DMS79 (cell line): Measurements from ENCODE around the gene PROSER3.
A peak's percentile ranks its signal among the peaks of the same experiment; 100 is the strongest.
"Not testable (repeated sequence)": the region's sequence is repeated elsewhere in the genome, so short reads cannot be mapped to it uniquely, and the experiment has no call there.

ENCODE experiments used
- DNase-seq: peaks from one replicate; lab custom pipeline; 2025; lab: John Stamatoyannopoulos, UW

Gene PROSER3

DNA sequence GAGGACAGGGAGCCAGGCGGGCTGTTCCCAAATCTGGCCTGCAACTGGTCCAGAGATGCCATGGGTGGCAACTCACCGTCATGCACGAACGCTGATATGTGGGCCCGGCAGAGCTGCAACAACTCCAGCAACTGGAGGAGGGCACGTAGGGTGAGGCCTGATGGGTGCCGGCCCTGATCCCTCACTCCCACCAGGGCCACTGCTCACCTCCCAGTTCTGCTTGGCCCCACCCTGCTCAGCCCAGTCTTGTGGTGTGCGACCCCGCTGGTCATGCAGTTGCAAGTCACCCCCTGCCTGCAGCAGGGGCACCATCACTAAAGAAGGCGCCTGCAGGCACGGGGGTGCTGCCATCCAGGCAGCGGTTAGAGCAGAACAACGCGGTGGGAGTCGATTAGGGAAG lies 34.3 kb downstream of the PROSER3 start:
- no peak for DNase-seq

DNA sequence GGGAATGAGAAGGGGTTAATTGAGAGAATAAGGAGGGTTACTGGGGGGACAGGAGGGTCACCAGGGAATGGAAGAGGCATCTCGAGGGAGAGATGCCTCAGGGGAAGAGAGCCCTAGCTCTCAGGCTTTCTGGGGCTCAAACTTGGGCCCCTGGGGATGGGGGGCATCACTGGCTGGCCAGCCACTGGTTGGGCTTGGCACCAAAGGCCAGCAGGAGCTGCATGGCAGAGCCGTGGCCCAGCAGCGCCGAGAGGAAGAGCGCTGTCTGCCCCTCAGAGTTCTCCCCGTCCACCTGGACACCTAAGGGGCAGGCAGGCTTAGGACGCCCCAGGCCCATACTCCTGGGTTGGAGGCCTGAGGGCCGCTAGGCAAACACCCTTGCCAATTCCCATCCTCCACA lies 34.9 kb downstream of the PROSER3 start:
- no peak for DNase-seq

DNA sequence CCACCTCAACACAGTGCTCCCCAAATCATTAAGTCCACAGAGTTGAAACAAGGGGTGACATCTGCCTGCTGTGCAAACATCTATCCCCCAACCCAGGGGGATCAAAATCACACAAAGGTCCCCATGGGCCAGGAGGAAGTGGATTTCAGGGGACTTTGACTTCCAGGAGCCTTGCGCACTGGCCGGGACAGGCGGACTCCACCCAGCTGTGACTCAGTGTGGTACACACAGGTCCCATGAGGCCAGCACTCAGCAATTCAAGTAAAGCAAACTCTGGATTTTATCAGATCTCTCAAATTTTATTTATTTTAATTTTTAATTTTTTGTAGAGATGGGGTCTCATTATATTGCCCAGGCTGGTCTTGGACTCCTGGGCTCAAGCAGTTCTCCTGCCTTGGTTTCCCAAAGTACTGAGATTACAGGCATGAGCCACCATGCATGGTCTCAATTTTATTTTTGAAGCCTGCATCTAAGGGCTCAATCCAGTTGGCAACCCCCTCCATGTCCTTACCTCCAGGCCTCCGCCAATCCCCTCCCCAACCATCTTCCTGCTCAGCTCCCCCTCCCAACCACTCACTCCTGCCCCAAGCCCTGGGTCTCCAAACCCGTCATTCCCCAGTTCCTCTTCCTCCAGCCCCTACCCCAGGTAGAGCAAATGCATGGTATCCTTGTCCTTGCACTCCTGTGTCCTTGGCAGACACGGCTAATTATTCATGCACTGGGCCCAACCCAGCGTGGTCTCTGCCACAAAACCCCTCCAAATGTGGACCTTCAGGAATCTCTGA lies 35.6 kb downstream of the PROSER3 start:
- DNase-seq = no peak

DNA sequence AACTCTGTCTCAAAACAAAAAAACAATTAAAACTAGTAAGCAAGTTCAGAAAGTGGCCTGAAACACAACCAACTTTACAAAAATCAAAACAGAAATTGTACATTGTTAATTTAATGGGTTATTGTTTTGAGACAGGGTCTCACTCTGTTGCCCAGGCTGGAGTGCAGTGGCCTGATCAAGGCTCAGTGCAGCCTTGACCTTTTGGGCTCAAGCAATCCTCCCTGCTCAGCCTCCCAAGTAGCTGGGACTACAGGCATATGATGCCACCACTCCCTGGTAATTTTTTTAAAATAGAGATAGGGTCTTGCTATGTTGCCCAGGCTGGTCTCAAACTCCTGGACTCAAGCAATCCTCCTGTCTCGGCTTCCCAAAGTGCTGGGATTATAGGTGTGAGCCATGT lies 37.6 kb downstream of the PROSER3 start:
- not testable (repeated sequence) for DNase-seq

DNA sequence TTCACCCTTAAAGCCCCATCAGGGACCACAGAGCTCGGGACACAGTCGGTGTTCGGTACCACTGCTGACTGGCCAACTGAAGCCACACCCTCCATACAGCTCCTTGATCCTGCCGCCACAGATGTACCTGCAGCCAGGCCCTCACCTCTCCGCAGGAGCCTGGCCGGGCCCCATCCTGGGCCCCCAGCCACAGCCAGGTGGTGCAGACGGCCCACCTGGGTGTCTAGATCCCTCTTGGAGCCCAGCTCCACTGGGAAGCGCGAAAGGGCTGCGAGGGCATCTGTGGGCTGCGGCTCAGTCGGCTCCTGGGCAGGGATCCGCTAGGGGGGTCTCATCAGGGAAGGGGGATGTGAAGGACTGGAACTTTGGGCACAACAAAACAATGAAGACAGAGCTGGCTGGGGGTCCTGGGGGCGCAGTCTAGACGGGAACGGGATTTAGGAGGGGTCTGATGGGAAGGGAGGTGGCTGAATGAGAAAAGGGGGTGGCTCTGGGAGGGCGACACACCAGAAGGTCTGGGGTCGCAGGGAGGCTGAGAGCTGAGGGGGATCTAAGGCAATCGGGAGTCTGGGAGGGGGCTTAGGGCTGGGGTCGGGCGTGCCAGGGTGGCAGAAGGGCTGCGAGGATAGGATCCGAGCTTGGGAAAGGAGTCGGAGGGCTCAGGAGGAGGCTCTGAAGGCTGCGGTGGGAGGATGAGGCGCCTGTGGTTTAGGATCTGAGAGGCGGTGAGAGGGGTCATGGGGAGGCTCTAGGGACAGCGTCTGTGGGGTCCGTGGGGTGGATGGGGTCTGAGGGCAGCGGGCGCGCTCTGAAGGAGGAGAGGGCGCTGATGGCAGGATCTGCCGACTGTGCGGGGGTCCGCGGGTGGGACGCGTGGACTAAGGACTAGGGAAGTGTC lies 38.9 kb downstream of the PROSER3 start:
- DNase-seq = no peak

DNA sequence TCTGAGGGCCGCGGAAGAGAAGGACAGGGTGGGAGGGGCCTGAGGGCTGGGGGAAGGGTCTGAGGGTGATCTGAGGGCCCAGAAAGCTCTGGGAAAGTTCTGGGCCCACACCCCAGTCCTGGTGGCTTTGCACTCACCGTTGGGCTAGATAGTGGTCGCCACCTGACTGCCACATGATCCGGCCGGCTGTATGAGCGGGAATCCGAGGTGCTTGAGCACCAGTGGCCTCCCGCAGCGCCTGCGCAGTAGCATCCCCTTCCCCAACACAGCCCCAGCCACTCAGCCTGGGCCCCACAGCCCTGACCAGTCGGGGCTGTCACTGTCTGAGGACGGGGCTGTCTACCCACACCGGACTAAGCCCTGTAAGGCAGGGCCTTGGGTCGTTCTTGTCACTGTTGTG lies 39.7 kb downstream of the PROSER3 start:
- DNase-seq = no peak

DNA sequence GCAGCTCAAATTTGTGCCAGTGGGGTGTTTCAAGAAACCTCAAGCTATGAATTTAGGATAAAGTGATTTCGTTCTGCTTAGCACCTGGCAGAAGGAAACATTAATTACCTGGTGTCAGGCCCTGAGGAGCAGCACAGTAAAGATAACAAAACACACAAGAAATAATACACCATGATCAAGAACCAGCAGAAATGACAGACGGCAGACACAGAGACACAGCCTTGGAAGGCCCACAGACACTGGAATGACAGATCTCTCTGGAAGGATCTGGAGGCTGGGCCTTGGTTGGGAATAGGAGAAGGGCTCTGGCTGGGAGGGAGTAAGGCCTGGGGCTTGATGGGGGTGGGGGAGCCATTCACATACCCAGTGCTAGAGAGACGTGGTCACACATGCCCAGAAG lies 43.9 kb downstream of the PROSER3 start:
- DNase-seq = no peak

DNA sequence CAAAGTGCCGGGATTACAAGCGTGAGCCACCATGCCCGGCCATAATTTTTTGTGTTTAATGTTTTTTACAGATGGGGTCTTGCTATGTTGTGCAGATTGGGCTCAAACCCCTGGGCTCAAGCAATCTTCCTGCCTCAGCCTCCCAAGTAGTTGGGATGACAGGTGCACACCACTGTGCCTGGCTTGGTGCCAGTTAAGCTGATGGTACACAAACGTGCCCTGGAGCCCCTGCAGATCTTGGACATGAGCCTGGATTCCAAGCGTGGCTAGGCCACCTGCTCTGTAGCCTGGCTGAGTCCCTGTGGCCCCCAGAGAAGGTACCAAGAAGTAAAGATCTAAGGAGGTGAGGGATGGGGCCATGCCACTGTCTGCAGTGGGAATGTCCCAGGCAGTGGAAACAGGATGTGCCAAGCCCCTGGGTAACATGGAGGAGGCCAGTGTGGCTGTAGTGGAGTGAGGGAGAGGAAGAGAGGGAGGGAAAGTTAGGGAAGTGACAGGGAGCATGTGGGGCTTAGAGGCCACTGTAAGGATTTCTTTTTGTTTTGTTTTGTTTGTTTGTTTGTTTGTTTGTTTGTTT lies 47.6 kb downstream of the PROSER3 start:
- DNase-seq = peak; percentile 16

DNA sequence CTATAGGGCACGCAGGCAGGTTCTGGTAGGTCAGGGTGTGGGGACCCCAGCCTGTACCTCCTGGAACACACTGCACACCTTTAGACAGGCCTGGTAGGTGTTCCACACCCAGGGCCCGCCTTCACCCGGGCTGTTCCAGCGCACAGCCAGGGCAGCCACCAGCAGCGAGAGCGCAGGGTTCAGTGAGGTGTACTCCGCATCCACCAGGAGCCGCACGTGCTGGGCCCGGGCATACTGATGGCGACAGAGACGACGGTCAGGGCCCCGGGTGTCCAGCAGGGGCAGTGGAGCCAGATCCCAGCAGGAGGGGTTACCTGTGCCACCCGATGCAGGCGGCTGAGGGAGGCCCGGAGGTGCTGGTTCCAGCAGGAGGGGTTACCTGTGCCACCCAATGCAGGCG lies 48.6 kb downstream of the PROSER3 start:
- DNase-seq = no peak

DNA sequence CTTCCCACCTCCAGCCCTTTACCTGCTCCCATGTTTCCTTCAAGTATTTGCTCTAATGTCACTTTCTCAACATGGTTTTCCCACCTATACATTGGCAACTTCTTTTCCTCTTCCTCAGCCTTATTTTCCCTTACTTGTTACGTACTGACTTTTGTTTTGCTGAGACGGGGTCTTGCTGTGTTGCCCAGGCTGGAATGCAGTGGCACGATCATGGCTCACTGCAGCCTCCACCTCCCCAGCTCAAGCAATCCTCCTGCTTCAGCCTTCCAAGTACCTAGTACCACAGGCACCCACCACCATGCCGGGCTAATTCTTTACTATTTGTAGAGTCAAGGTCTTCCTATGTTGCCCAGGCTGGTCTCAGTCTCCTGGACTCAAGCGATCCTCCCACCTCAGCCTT lies 49.7 kb downstream of the PROSER3 start:
- no peak for DNase-seq

DNA sequence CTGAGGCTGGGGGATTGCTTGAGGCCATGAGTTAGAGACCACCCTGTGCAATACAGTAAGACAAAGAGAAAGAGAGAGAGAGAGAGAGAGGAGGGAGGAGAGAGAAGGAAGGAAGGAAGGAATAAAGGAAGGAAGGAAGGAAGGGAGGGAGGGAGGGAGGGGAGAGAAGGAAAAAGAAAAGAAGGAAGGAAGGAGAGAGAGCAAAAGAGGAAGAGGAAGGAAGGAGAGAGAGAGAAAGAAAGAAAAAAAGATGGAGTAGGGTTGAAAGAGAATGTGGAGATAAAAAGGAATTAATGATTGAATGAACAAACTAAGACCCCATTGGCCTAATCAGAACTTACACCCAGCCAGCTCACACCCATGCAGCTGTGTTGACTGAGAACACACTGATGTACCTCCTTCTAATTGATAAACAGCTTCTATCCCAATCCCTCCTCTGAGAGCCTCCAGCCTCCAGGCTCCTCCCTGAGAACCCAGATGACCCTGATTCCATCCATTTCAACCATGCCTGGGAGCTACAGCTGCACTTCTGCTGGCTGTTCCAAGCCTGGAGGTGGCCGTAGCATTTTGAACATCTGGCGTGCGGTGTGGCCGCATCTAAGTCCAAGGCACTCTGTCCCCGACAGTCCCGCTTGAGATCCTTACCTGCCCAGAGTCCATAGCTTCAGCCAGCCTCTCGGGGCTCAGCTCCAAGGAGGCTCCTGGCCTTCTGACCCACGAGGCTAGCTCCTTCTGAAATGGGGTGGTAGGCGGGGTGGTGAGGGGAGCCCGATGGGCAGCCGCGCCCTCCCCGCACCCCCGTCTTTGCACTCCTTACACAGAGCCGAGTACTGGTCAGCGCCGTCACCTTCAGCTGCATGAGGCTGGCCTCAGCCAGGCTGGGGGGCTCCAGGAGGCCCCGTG lies 53.6 kb downstream of the PROSER3 start:
- no peak for DNase-seq

DNA sequence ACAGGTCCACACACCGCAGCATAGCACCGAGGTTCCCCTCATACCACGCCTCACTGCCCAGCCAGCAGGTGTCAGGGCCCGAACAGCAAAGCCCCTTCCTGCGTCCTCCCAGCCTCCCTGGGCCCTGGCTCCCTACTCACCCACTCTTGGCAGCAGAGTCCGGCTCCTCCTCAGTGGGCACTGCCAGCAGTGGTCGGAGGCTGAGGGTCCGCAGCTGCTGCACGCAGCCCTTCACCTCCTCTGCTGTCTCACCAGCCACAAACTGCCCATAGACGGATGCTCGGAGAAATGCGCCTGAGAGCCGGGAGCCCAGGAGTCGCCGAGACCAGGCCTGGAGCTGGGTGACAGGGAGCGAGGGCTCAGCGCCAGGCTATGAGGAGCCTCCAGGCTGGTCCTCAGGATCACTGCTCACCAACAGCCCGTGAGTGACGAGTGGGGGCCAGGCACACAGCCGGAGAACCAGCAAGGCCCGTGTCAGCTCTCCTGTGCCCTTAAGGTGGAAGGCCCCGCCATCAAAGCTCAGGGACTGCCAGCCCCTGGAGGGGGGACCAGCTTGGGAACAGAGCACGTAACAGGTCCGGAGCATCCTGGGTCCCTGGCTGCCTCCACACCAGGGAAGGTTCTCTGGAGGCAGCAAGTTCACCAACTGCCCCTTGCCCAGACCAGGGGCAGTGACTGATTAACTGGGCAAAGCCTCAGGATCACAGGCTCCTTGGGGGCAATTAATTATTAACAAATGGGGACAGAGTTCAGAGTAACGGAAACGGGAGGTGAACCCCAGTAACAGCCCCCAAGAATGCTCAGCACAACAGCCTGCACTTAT lies 54.5 kb downstream of the PROSER3 start, which contains the start of gene PRODH2:
Gene PRODH2 (minus strand): TSS at position 626 of the 823 bp plus-strand sequence. CDS start 40 bp downstream, at position 586.
- no peak for DNase-seq

DNA sequence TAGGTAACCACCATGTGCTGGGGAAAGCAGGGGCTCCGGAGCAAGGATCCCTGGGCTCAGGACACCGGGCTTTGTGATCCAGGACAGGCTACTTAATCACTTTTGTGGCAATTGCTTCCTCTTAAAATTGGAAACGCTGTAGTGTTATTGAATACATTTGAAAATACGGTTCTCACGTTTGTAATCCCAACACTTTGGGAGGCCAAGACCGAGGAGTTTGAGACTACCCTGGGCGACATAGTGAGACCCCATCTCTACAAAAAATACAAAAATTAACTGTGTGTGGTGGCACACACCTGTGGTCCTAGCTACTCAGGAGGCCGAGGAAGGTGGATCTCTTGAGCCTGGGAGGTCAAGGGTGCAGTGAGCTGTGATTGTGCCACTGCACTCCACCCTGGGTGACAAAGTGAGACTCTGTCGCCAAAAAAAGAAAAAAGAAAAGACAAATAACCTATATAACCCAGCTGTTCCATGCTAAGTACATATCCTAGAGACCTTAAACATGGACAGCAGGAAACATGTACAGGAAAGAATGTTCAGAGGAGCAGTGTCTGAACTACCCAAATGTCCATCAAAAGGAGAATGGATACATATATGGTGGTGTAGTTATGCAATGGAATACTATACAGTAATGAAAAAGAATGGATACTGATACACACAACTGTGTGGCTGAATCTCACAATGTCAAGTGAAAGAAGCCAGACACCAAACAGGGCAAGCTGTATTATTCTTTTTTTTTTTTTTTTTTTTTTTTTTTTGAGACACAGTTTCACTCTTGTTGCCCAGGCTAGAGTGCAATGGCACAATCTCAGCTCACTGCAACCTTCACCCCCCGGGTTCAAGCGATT lies 55.3 kb downstream of the PROSER3 start:
- no peak for DNase-seq

DNA sequence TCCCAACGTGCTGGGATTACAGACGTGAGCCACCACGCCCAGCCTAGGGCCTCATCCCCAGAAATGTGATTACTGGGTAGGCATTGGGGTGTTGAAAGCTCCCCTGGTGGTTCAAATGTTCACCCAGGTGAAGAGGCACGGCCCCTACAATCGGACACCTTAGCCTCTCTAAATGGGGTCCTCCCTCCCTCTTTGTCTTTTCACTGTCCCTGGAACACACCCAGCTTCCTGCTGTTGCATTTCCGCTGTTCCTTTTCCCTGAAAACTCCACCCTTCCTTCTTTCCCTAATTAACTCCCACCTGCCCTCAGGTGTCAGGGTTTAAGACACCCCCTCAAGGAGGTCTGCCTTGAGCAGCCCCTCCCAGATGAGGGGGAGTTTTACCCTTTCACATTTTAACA lies 58.3 kb downstream of the PROSER3 start:
- no peak for DNase-seq

DNA sequence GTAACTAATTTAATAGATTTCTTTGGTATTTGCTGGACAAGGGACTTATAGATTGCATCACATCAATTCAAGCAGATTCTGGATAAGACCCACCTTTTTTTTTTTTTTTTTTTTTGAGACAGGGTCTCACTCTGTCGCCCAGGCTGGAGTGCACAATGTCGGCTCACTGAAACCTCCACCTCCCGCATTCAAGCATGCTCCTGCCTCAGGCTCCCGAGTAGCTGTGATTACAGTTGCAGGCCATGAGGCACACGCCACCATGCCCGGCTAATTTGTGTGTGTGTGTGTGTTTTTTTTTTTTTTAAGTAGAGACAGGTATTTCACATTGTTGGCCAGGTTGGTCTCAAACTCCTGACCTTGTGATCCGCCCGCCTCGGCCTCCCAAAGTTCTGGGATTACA lies 58.9 kb downstream of the PROSER3 start:
- DNase-seq = no peak

DNA sequence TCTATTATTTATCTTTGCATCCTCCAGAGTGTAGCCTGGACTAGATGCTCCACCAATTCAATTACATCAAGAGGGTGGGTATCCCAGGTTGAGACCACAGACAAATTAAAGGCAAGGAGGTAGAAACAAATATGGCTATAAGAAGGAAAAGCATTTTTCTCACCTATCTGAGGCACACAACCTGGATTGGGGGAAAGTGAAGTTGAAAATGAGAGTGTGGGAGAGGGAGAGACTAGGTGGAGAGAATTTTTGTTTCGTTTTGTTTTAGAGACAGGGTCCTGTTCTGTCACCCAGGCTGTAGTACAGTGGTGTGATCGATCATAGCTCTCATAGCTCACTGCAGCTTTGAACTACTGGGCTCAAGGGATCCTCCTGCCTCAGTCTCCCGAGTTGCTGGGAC lies 60.5 kb downstream of the PROSER3 start:
- DNase-seq = no peak
